ENCODE results near the gene NR2C2. TPM values are rescaled to one million over a fixed set of nuclear protein-coding genes. Genes with fewer than 3 reads are reported as not detected.

NR2C2 gene
- total RNA-seq, 2 donors from 2014 or later = 54.4 to 60.8 TPM

DNA sequence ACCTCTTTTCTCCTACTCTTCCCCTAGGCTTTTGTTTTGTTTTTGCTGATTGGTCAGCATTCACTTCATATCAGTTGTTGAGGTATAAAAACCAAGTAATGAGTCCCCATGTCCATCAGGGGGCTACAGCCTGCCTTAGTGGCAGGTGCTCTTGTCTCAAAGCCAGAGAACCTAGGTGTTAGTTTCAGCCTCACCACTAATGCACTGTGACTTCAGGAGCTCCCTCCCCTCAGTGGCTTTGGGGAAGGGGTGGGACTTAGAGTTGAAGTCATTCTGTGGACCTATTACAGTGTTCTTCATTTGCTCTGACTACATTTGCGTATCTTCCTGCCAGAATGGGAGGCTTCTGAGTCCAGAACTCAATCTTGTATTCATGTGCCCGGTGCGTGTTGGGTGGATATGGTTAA, 41.6 kb downstream of the NR2C2 start:
- Mint-ChIP-seq H3K4me3 (no peak overlapping the region), H3K27ac (no peak overlapping the region), H3K27me3 (ENCODE audit: insufficient read depth) (no peaks in the 10 kb centered on the region), H3K36me3 (ENCODE audit: low read depth) (peaks cover 15% of the 10 kb centered on the region), H3K4me1 (peaks cover 24% of the 10 kb centered on the region), H3K9me3 (peaks cover 8% of the 10 kb centered on the region)
- DNase-seq = peak; percentile 80
- Histone ChIP-seq H3K27me3 (ENCODE audit: control insufficient read depth, insufficient read depth, low read length, poor library complexity, severe bottlenecking) (no peaks in the 10 kb centered on the region), H3K36me3 (ENCODE audit: control insufficient read depth, insufficient read depth, low read length) (no peaks in the 10 kb centered on the region), H3K27ac (ENCODE audit: low read depth, low read length) (no peak overlapping the region), H3K9ac (ENCODE audit: extremely low read depth, low read length, poor library complexity, severe bottlenecking) (no peak overlapping the region), H3K9me3 (ENCODE audit: control insufficient read depth, low read length) (peaks cover 9% of the 10 kb centered on the region), H3K4me1 (ENCODE audit: control insufficient read depth, insufficient read depth, low read length) (no peaks in the 10 kb centered on the region), H3K4me3 (ENCODE audit: low read length) (no peak overlapping the region)
- TF ChIP-seq, protein P1, sequence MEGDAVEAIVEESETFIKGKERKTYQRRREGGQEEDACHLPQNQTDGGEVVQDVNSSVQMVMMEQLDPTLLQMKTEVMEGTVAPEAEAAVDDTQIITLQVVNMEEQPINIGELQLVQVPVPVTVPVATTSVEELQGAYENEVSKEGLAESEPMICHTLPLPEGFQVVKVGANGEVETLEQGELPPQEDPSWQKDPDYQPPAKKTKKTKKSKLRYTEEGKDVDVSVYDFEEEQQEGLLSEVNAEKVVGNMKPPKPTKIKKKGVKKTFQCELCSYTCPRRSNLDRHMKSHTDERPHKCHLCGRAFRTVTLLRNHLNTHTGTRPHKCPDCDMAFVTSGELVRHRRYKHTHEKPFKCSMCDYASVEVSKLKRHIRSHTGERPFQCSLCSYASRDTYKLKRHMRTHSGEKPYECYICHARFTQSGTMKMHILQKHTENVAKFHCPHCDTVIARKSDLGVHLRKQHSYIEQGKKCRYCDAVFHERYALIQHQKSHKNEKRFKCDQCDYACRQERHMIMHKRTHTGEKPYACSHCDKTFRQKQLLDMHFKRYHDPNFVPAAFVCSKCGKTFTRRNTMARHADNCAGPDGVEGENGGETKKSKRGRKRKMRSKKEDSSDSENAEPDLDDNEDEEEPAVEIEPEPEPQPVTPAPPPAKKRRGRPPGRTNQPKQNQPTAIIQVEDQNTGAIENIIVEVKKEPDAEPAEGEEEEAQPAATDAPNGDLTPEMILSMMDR (conservative IDR thresholded peaks at IDR 0.05) = peak; percentile 70
- 91 to 100% methylated on average over 1 to 3 of the region's 3 CpGs for WGBS, 2 experiments (ENCODE audit: insufficient coverage in 1 of 2, insufficient read length in 1 of 2)

DNA sequence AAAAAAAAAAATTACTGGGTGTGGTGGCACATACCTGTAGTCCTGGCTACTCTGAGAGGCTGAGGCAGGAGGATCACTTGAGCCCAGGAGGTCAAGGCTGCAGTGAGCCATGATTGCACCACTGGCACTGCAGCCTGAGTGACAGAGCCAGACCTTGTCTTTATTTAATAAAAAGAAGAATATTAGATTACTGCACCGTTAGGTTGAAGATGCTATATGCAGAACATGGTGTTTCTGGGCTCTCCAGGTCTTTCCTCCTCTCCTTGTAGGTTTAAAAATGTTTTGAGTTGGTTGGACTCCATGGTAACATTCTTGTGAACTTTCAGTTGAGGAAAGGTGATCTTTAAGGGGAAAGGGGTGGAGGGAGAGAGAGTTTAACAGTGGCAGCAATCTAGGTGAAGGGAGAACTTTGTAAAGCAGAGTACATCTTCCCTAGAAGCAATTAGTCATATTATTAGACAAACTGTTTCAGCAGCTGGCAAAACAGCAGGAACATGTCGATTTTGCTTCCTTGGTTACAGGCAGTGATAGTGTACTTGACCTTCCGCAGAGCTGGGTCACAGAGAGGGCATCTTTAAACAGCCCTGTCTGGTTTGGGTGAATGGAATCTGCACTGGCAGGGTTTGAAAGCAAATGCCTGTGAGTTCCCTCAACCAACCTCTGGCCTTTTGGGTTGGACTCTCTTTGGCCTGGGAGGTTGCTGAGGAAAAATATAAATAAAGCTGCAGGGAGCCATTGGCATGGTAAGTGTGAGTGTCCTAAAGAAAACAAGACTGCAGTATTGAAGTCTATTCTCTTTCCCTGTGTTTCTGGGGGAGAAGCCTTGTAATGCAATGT, 42.8 kb downstream of the NR2C2 start:
- Histone ChIP-seq H3K27ac (ENCODE audit: low read depth, low read length) (no peak overlapping the region), H3K4me1 (ENCODE audit: control insufficient read depth, insufficient read depth, low read length) (no peaks in the 10 kb centered on the region), H3K4me3 (ENCODE audit: low read length) (no peak overlapping the region), H3K27me3 (ENCODE audit: control insufficient read depth, insufficient read depth, low read length, poor library complexity, severe bottlenecking) (no peaks in the 10 kb centered on the region), H3K36me3 (ENCODE audit: control insufficient read depth, insufficient read depth, low read length) (no peaks in the 10 kb centered on the region), H3K9ac (ENCODE audit: extremely low read depth, low read length, poor library complexity, severe bottlenecking) (no peak overlapping the region), H3K9me3 (ENCODE audit: control insufficient read depth, low read length) (no peaks in the 10 kb centered on the region)
- Mint-ChIP-seq H3K4me3 (no peak overlapping the region), H3K4me1 (peaks cover 24% of the 10 kb centered on the region), H3K27me3 (ENCODE audit: insufficient read depth) (no peaks in the 10 kb centered on the region), H3K36me3 (ENCODE audit: low read depth) (peaks cover 3% of the 10 kb centered on the region), H3K9me3 (no peaks in the 10 kb centered on the region), H3K27ac (peak overlapping the region; percentile 12)
- TF ChIP-seq, protein P1 (conservative IDR thresholded peaks at IDR 0.05) = no peak
- peak; percentile 63 for DNase-seq
- 50 to 60% methylated on average over 3 of the region's 3 CpGs for WGBS, 2 experiments (ENCODE audit: insufficient coverage in 1 of 2, insufficient read length in 1 of 2)

DNA sequence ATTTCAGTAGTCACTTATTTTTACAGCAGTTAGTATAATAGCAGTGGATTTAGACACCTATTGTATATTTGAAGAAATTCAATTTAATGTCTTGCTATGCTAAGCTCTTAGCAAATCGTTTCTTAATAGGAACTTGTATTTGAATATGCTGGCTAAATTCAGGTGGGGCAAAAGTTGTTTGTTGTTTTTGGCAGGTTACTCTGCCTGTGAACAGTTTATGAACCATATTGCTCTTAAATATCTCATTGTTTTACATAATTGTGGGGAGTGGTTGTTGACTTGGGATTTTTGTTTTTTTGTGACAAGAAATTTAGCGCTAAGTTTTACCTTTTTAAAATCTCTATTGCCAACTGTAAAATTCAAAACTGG, 43.4 kb downstream of the NR2C2 start:
- Mint-ChIP-seq H3K27me3 (ENCODE audit: insufficient read depth) (no peaks in the 10 kb centered on the region), H3K27ac (no peak overlapping the region)

More for the DNA sequence above, 43.4 kb downstream of the NR2C2 start:
- Histone ChIP-seq H3K36me3 (ENCODE audit: control insufficient read depth, insufficient read depth, low read length) (no peaks in the 10 kb centered on the region), H3K4me3 (ENCODE audit: low read length) (no peak overlapping the region), H3K9me3 (ENCODE audit: control insufficient read depth, low read length) (no peaks in the 10 kb centered on the region), H3K9ac (ENCODE audit: extremely low read depth, low read length, poor library complexity, severe bottlenecking) (no peak overlapping the region), H3K4me1 (ENCODE audit: control insufficient read depth, insufficient read depth, low read length) (no peaks in the 10 kb centered on the region), H3K27me3 (ENCODE audit: control insufficient read depth, insufficient read depth, low read length, poor library complexity, severe bottlenecking) (no peaks in the 10 kb centered on the region), H3K27ac (ENCODE audit: low read depth, low read length) (peak overlapping the region; percentile 11)
- H3K4me3 Mint-ChIP-seq = no peak overlapping the region
- 71 to 80% methylated on average over 1 to 2 of the region's 2 CpGs for WGBS, 2 experiments (ENCODE audit: insufficient coverage in 1 of 2, insufficient read length in 1 of 2)
- peaks cover 24% of the 10 kb centered on the region for H3K4me1 Mint-ChIP-seq
- DNase-seq = no peak
- TF ChIP-seq, protein P1 (conservative IDR thresholded peaks at IDR 0.05) = no peak
- H3K9me3 Mint-ChIP-seq = no peaks in the 10 kb centered on the region
- peaks cover 2% of the 10 kb centered on the region for H3K36me3 Mint-ChIP-seq (ENCODE audit: low read depth)

Measured in endodermal cell (in vitro differentiated cells).